Stimulated activated naive B cell treated with anti-CD40 and anti-IgM and Interleukin-4, amounts not matched to agents 10 μg/mL and 1 μg/mL and 100 μg/mL, for 72 hours (primary cell): ENCODE data around the gene C10orf71.

Experiments
- ATAC-seq, 2 donors: fragments of 150-1000 bp; cut with Tn5 transposase; replicated peaks; 2 replicates each; pipeline ENCODE4 v1.10.0; 2021; ENCODE audit warnings: moderate library complexity in 1 of 2
- DNase-seq: peaks from one replicate; pipeline ENCODE4 v3.0.0; 2021
- H3K27ac Mint-ChIP-seq: one replicate; pipeline ENCODE4 v1.8.0; 2022; ENCODE audit warnings: mild to moderate bottlenecking, mixed read lengths
- H3K27me3 Mint-ChIP-seq, 2 donors: one replicate each; pipeline ENCODE4 v1.8.0; 2022; ENCODE audit warnings: mixed read lengths in 2 of 2
- H3K36me3 Mint-ChIP-seq, 2 donors: one replicate each; pipeline ENCODE4 v1.8.0; 2022; ENCODE audit warnings: mixed read lengths in 2 of 2, mild to moderate bottlenecking in 1 of 2
- H3K4me1 Mint-ChIP-seq, 2 donors: one replicate each; pipeline ENCODE4 v1.8.0; 2022; ENCODE audit warnings: mixed read lengths in 2 of 2, mild to moderate bottlenecking in 1 of 2
- H3K4me3 Mint-ChIP-seq, 2 donors: one replicate each; pipeline ENCODE4 v1.8.0; 2022; ENCODE audit warnings: mild to moderate bottlenecking in 2 of 2, mixed read lengths in 2 of 2, moderate library complexity in 1 of 2
- H3K9me3 Mint-ChIP-seq, 2 donors: one replicate each; pipeline ENCODE4 v1.8.0; 2022; ENCODE audit warnings: mixed read lengths in 2 of 2, mild to moderate bottlenecking in 1 of 2

C10orf71 gene

GRCh38 chr10:49294731-49295130 lies 4.2 kb upstream of the C10orf71 start:
- no peaks in the 10 kb centered on the region for H3K36me3 Mint-ChIP-seq
- H3K4me3 Mint-ChIP-seq = no peak overlapping the region
- peaks cover 10 to 18% of the 10 kb centered on the region in 2 donors for H3K4me1 Mint-ChIP-seq
- DNase-seq (no peak), ATAC-seq (no peak)
- peaks cover 0 to 3% of the 10 kb centered on the region in 2 donors for H3K9me3 Mint-ChIP-seq
- H3K27ac Mint-ChIP-seq = no peak overlapping the region
- peaks cover 0 to 12% of the 10 kb centered on the region in 2 donors for H3K27me3 Mint-ChIP-seq

DNA sequence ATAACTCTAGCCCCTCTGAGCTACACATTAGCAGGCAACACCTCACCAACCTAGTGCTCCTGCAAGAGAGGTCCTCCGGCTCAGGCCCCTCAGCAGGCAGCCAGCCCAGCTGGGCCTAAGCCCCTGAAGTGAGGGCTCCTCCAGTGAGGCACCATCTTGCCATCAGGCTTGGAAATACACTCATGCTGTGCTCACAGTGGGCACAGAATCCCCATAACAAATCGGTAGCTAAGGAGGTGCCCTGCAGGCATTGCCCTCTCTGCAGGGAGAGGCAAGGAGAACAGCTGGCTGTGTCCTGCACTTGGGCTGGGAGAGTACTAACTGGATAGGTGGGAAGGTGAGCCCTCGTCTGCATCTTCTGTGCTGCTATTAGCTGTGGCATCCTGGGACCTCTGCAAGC lies 3.7 kb upstream of the C10orf71 start:
- no peak overlapping the region for H3K4me3 Mint-ChIP-seq
- no peaks in the 10 kb centered on the region for H3K36me3 Mint-ChIP-seq
- H3K4me1 Mint-ChIP-seq = peaks cover 14 to 23% of the 10 kb centered on the region in 2 donors
- H3K27ac Mint-ChIP-seq = no peak overlapping the region
- peaks cover 0 to 11% of the 10 kb centered on the region in 2 donors for H3K27me3 Mint-ChIP-seq
- DNase-seq = no peak
- peaks cover 0 to 3% of the 10 kb centered on the region in 2 donors for H3K9me3 Mint-ChIP-seq
- no peak for ATAC-seq

- DNase-seq = no peak
- no peak for ATAC-seq
- Mint-ChIP-seq H3K9me3 (peaks cover 0 to 3% of the 10 kb centered on the region in 2 donors), H3K27me3 (peaks cover 0 to 11% of the 10 kb centered on the region in 2 donors), H3K4me1 (peaks cover 18 to 23% of the 10 kb centered on the region in 2 donors), H3K4me3 (no peak overlapping the region), H3K36me3 (no peaks in the 10 kb centered on the region), H3K27ac (no peak overlapping the region)
Measured at GRCh38 chr10:49296382-49296781, 2.6 kb upstream of the C10orf71 start.

DNA sequence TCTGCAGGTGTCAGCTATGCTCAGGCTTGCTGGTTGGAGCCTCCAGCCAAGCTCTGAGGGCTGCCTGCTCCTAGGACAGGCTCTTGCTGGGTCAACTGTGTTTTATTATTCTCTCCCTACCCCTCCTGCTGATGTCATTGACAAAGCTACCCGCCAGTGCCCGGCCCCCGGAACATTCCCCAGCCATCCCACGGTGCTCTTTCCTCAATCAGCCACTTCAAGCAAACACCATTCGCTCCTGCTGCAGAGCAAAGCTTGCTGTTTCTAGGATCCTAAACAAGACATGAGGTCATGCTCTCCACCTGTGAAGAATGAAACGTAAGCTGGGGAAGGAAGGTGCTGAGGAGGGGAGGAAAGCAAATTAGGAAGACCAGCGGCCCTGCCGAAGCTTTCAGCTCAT lies 2.1 kb upstream of the C10orf71 start:
- Mint-ChIP-seq H3K4me3 (no peak overlapping the region), H3K27ac (no peak overlapping the region), H3K9me3 (peaks cover 0 to 3% of the 10 kb centered on the region in 2 donors), H3K4me1 (peaks cover 18 to 23% of the 10 kb centered on the region in 2 donors), H3K27me3 (peaks cover 0 to 10% of the 10 kb centered on the region in 2 donors), H3K36me3 (no peaks in the 10 kb centered on the region)
- ATAC-seq (no peak), DNase-seq (no peak)

GRCh38 chr10:49297818-49298670 lies 926 bp upstream of the C10orf71 start:
- H3K4me3 Mint-ChIP-seq = no peak overlapping the region
- H3K27ac Mint-ChIP-seq = no peak overlapping the region
- no peaks in the 10 kb centered on the region for H3K36me3 Mint-ChIP-seq
- peaks cover 0 to under 1% of the 10 kb centered on the region in 2 donors for H3K9me3 Mint-ChIP-seq
- peaks cover 17 to 18% of the 10 kb centered on the region in 2 donors for H3K4me1 Mint-ChIP-seq
- DNase-seq (no peak), ATAC-seq (no peak)
- H3K27me3 Mint-ChIP-seq = peaks cover 0 to 2% of the 10 kb centered on the region in 2 donors

GRCh38 chr10:49298671-49298982 lies 343 bp upstream of the C10orf71 start:
- DNase-seq (no peak), ATAC-seq (no peak)
- H3K27ac Mint-ChIP-seq = no peak overlapping the region
- H3K27me3 Mint-ChIP-seq = no peaks in the 10 kb centered on the region
- no peak overlapping the region for H3K4me3 Mint-ChIP-seq
- no peaks in the 10 kb centered on the region for H3K36me3 Mint-ChIP-seq
- no peaks in the 10 kb centered on the region for H3K9me3 Mint-ChIP-seq
- H3K4me1 Mint-ChIP-seq = peaks cover 16 to 18% of the 10 kb centered on the region in 2 donors

GRCh38 chr10:49299816-49300139 lies 808 bp downstream of the C10orf71 start:
- Mint-ChIP-seq H3K27me3 (no peaks in the 10 kb centered on the region), H3K4me1 (peaks cover 16 to 18% of the 10 kb centered on the region in 2 donors), H3K27ac (no peak overlapping the region), H3K9me3 (no peaks in the 10 kb centered on the region), H3K4me3 (no peak overlapping the region), H3K36me3 (no peaks in the 10 kb centered on the region)
- ATAC-seq (peak; percentile 79 to 90), DNase-seq (no peak)

- Mint-ChIP-seq H3K27ac (no peak overlapping the region), H3K9me3 (no peaks in the 10 kb centered on the region), H3K4me1 (peaks cover 16 to 18% of the 10 kb centered on the region in 2 donors), H3K36me3 (no peaks in the 10 kb centered on the region), H3K4me3 (no peak overlapping the region), H3K27me3 (no peaks in the 10 kb centered on the region)
- ATAC-seq = peak; percentile 44 to 67
- no peak for DNase-seq
Measured at GRCh38 chr10:49300140-49300974, 1.4 kb downstream of the C10orf71 start.

- H3K27me3 Mint-ChIP-seq = no peaks in the 10 kb centered on the region
- H3K9me3 Mint-ChIP-seq = no peaks in the 10 kb centered on the region
- H3K4me3 Mint-ChIP-seq = no peak overlapping the region
- ATAC-seq (no peak), DNase-seq (no peak)
- no peak overlapping the region for H3K27ac Mint-ChIP-seq
- peaks cover 16 to 18% of the 10 kb centered on the region in 2 donors for H3K4me1 Mint-ChIP-seq
- no peaks in the 10 kb centered on the region for H3K36me3 Mint-ChIP-seq
Measured at GRCh38 chr10:49301302-49301701, 2.3 kb downstream of the C10orf71 start.

GRCh38 chr10:49302088-49302487 lies 3.1 kb downstream of the C10orf71 start:
- H3K4me1 Mint-ChIP-seq = peaks cover 16 to 18% of the 10 kb centered on the region in 2 donors
- H3K4me3 Mint-ChIP-seq = no peak overlapping the region
- no peaks in the 10 kb centered on the region for H3K36me3 Mint-ChIP-seq
- ATAC-seq = no peak
- no peaks in the 10 kb centered on the region for H3K9me3 Mint-ChIP-seq
- H3K27ac Mint-ChIP-seq = no peak overlapping the region
- H3K27me3 Mint-ChIP-seq = no peaks in the 10 kb centered on the region
- no peak for DNase-seq

DNA sequence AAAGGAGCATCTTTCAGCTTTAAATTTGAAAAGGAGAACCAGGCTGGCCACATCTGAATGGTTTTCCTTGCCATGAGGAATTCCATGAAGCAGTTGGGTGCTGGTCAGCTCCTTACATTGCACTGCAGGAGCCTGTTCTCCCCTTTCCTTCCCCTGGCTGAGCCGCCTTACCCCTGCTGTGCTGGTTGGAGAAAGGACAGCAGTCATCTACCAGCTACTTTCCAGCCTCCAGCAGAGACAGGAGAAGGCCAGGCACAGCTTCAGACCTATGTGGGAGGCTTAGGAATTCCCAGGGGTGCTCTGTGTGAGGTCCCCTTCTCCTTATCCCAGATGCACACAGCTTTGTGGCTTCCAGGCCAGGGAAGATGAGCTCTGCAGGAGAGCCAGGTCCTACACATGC lies 4.7 kb downstream of the C10orf71 start:
- ATAC-seq (no peak), DNase-seq (no peak)
- Mint-ChIP-seq H3K36me3 (no peaks in the 10 kb centered on the region), H3K27ac (no peak overlapping the region), H3K27me3 (no peaks in the 10 kb centered on the region), H3K4me3 (no peak overlapping the region), H3K4me1 (peaks cover 15 to 16% of the 10 kb centered on the region in 2 donors), H3K9me3 (no peaks in the 10 kb centered on the region)

DNA sequence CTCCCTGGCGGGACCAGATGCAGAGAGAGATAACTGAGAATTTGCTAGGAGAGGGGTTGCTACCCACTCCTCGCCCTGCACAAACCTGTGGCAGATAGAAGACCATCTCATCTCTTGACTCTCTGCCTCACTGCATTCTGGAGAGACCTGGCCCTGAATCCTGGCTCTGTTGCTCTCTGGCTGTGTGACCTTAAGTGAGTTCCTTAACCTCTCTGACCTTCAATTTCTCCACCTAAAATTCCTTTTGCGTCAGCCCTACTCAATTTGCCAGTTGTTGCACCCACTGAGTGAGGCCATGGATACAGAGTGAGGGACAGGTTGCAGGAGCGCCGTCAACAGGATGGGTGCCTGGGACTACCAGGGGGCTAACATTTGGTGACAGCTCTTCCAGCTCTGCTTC lies 5.2 kb downstream of the C10orf71 start:
- no peaks in the 10 kb centered on the region for H3K36me3 Mint-ChIP-seq
- DNase-seq (no peak), ATAC-seq (no peak)
- no peak overlapping the region for H3K27ac Mint-ChIP-seq
- H3K4me3 Mint-ChIP-seq = no peak overlapping the region
- no peaks in the 10 kb centered on the region for H3K27me3 Mint-ChIP-seq
- H3K4me1 Mint-ChIP-seq = peaks cover 10 to 14% of the 10 kb centered on the region in 2 donors
- peaks cover 0 to 2% of the 10 kb centered on the region in 2 donors for H3K9me3 Mint-ChIP-seq

DNA sequence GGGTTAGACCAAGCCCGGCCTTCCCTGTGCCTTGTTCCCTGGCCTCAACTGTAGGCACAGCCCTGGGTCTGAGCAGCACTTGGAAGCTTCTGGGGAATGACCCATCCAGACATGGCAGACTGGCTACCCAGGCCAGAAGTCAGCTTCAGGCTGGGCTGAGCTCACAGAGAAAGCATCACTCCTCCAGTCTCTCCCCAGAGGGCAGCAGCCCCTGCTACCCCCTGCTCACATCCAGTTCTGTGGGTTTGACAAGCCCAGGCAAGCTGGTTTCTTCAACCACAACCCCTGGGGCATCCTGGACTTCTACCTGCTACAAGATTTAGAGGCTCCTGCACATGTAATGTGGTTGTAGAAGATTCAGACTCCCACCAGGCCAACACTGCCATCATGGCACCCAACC lies 9.0 kb downstream of the C10orf71 start:
- Mint-ChIP-seq H3K27ac (no peak overlapping the region), H3K4me3 (no peak overlapping the region), H3K27me3 (no peaks in the 10 kb centered on the region), H3K36me3 (no peaks in the 10 kb centered on the region), H3K9me3 (peaks cover 0 to 2% of the 10 kb centered on the region in 2 donors), H3K4me1 (peaks cover 18 to 27% of the 10 kb centered on the region in 2 donors)
- no peak for ATAC-seq
- DNase-seq = no peak

- Mint-ChIP-seq H3K4me1 (peaks cover 20 to 27% of the 10 kb centered on the region in 2 donors), H3K4me3 (no peak overlapping the region), H3K9me3 (peaks cover 0 to 3% of the 10 kb centered on the region in 2 donors), H3K27ac (no peak overlapping the region), H3K36me3 (no peaks in the 10 kb centered on the region), H3K27me3 (no peaks in the 10 kb centered on the region)
- DNase-seq (no peak), ATAC-seq (no peak)
Measured at GRCh38 chr10:49308881-49309280, 9.9 kb downstream of the C10orf71 start.
